GM18907 (cell line): ENCODE measurements around the gene ZBTB6.
"Not testable (repeated sequence)": the region's sequence is repeated elsewhere in the genome, so short reads cannot be mapped to it uniquely, and the experiment has no call there.

Experiments used
- ATAC-seq: cut with Tn5 transposase; IDR thresholded peaks from one replicate; pipeline ENCODE4 v1.9.1; 2021; ENCODE audit warnings: mild to moderate bottlenecking, moderate library complexity; ENCODE audit not compliant: unreplicated experiment

The ZBTB6 gene

DNA sequence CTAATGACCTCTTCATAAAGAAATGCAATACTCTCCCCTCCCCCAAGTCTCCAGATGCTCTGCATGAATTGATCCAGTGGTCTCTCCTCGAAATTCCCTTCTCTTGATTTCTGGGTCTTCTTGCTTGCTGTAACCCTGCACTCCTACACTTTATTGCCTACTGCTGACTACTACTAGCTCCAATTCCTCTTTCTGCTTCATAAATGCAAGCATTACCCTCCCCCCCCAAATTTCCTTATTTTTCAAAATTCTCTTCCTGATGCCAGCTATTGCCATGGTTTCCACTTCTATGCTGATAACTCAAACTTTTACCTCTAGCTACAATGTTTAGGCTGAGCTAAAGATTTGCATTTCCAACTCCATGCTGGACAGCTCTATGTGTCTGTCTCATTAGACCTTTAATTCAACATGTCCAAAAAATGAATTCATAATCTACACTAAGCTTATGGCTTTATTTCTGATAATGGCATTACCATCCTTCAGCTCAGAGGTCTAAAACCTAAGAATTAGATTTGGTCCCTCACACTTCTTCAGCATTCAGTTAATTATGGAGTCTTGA lies 16.8 kb upstream of the ZBTB6 start:
- ATAC-seq: no peak

- ATAC-seq: no peak
Measured at GRCh38 chr9:122923947-122924346, 10.8 kb upstream of the ZBTB6 start.

DNA sequence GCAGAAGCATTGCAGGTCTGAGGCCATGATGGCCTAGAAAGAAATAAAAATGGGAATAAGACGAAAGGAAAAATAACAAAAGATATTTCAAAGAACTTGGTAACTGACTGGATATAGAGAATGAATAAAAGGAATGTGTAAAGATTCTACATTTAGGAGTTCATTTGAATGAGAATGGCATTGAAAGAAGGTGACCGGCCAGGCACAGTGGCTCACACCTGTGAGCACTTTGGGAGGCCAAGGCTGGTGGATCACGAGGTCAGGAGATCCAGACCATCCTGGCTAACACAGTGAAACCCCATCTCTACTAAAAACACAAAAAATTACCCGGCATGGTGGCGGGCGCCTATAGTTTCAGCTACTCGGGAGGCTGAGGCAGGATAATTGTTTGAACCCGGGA lies 9.6 kb upstream of the ZBTB6 start:
- no peak for ATAC-seq

DNA sequence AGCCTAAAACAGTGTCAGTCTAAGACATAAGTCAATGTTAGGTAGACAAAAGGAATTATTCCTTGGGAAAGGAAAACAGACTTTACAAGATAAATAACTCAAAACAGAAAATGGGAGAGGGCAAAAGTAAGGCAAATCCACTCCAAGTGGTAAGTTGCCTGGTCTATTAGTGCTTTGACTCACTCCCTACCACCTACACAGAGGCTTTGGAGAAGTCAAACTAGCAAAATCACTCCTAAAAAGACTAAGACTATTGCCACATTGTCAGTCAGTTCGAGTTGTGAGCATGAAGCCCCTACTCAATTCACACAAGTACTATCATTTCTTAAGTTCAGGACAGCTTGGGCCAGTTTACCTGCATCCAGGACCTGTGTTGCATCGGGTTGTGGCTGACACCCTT lies 5.2 kb upstream of the ZBTB6 start:
- no peak for ATAC-seq

GRCh38 chr9:122912671-122912963 lies 506 bp downstream of the ZBTB6 start:
- no peak for ATAC-seq

- ATAC-seq: not testable (repeated sequence)
Measured at GRCh38 chr9:122906122-122906521, 7.0 kb downstream of the ZBTB6 start.

- peak; percentile 93 for ATAC-seq
Measured at GRCh38 chr9:122904823-122905710, 8.1 kb downstream of the ZBTB6 start, which contains the start of gene RC3H2. RC3H2 (minus strand) TSS chr9:122905359; CDS start chr9:122897509, 7,850 bp downstream.

DNA sequence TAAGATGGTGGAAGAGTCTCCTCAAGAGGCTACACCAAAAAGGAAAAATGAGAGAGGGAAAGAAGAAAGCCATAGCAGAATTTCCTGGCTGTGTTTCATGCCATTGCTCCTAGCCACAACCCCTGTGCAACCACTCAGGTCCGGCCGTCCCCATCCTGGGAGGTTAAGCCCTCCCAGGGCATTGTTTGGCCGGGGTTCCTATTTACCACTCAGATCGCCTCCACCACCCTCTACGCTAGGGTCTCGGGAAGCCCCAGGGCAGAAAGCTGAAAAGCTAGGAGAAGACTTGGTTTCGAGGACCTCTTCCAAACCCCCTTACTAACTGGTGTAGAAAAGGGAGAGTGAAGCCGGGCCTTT lies 8.7 kb downstream of the ZBTB6 start:
- peak; percentile 34 for ATAC-seq

DNA sequence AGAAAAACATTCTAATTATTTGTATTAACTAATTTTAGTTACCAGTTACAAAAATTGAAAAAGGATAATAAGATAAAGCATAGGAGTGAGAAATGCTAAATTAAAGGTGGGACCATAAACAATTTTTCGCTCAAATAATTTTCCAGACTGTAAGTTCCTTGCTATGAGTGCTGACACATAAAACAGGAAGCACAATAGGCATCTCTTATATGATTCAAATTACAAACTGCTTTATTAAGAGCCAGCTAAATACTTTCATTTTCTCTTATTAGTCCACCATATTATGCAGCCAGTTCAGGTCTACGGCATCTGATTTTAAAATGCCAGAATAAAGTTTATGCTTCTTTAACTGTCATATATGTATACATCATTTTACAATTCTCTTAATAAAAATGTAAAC lies 12.3 kb downstream of the ZBTB6 start:
- ATAC-seq: no peak

- no peak for ATAC-seq
Measured at GRCh38 chr9:122897969-122898368, 15.2 kb downstream of the ZBTB6 start.

GRCh38 chr9:122888480-122888879 lies 24.6 kb downstream of the ZBTB6 start:
- no peak for ATAC-seq

DNA sequence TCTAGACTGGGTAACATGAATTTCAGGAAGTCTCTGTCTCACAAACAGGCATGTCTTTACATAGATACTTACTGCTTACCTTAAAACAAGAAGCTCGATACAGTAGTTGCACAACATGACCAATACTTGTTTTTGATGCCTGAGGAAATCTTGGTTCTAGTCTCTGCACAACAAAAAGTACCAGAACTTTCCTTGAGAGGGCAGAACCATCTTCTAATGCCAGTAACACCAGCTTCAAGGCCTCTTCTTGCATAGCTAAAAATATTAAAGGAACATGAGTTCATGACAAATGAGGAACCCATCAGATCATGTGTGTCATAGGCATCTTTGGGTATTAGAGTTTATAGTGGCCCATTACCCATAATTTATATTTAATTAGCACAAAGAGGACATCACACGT lies 30.0 kb downstream of the ZBTB6 start:
- no peak for ATAC-seq

DNA sequence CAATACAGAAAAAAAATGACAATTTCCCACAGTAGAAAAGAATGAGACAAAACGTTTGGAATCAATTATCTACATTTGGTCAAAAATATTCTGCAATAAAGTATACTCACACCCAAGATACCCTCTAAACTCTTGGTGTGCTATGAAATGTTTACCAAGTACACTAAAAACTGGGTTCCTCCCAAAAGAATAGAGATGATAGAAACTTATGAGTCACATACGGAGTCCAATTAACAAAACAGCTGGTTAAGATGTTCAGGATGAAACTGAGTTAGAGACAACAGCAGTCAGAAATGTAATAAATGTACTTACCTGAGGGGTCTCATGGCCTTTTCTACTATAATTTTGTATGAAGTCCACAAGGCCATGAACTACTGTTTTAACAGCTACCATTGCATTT lies 33.7 kb downstream of the ZBTB6 start:
- no peak for ATAC-seq

- ATAC-seq: no peak
Measured at GRCh38 chr9:122875523-122875922, 37.6 kb downstream of the ZBTB6 start.

GRCh38 chr9:122867276-122867675 lies 45.8 kb downstream of the ZBTB6 start:
- ATAC-seq: not testable (repeated sequence)

GRCh38 chr9:122866079-122866478 lies 47.0 kb downstream of the ZBTB6 start:
- ATAC-seq: no peak

- no peak for ATAC-seq
Measured at GRCh38 chr9:122865300-122865699, 47.8 kb downstream of the ZBTB6 start.

DNA sequence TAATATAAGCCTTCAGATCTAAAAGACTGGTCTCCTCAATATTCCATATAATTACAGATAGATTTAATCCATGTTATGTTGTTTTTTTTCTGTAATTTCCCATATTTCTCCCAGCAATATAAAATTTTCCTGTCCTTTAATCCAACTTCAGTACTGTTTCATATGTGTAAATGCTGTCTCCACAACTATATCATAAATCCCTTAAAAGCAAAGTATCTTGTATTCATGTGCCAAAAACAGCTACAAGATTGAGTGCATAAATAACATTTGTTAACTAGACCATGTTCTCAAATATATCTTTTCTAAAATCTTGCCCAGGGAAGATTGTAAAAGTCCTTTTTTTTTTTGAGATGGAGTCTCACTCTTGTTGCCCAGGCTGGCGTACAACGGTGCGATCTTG lies 49.7 kb downstream of the ZBTB6 start:
- no peak for ATAC-seq

GRCh38 chr9:122860319-122861142 lies 52.6 kb downstream of the ZBTB6 start:
- no peak for ATAC-seq
